Lung microvascular endothelial cell (primary cell): ENCODE results near the gene DENND1C. TPM values are rescaled to one million over a fixed set of nuclear protein-coding genes. Genes with fewer than 3 reads are reported as not detected.
"Not testable (repeated sequence)": the region's sequence is repeated elsewhere in the genome, so short reads cannot be mapped to it uniquely, and the experiment has no call there.

ENCODE experiments used
- DNase-seq, 2 donors: peaks; one replicate each; pipeline versions ENCODE4 v3.0.0 to v3.0.0-alpha.2; 2010; ENCODE audit warnings: low read depth in 2 of 2
- total RNA-seq: library from RNA; depleted of rRNA; stranded (reverse); fragments of >200 nt; gene quantifications from 2 replicates; pipeline ENCODE4 v1.2.1, GENCODE V29; 2014

DENND1C gene
- total RNA-seq, 1 donor from 2014 or later = not detected

DNA sequence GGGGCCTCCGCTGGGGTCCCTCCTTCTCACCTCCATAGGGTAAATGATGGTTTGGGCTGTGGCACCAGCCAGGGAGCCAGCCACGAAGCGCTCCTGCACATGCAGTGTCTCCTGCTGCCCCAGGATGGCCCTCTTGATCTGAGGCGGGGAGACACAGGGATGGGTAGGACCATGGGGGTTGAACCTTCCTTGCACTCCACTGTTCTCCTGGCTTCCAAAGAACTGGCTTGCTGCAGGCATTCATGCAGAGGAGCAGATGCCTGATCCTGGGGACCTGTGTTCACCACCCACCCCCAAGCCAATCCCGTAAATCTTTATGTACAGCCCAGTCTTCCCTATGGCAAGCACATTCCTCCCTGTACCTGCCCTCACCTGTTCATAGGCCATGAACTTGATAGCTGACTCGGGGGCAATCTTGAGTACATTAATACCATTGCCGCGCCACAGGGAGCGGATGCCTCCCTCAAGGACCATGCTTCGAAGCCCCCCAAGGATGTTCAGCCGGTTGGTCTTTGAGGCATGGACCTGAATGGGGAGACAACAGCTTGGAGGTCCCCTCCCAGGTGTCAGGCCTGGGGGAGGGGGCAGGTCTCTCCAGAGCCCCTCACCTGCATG is 27.5 kb downstream of the DENND1C start:
- DNase-seq = no peak

DNA sequence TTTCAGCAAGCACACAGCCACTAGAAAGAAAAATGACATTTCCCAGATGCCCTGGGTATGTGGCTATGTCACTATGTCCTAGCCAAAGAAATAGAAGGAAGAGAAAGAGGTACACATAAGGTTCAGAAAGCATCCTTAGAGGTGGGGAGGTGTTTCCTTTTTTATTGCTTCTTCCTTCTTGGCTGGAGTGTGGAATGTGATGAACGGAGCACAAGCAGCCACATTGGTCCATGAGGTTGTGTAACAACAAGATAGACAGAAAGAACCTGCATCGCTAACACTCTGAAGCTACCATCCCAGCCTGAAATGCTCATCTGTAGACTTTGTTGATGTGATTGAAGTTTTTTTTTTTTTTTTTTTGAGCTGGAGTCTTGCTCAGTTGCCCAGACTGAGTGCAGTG is 28.7 kb downstream of the DENND1C start:
- DNase-seq = no peak

DNA sequence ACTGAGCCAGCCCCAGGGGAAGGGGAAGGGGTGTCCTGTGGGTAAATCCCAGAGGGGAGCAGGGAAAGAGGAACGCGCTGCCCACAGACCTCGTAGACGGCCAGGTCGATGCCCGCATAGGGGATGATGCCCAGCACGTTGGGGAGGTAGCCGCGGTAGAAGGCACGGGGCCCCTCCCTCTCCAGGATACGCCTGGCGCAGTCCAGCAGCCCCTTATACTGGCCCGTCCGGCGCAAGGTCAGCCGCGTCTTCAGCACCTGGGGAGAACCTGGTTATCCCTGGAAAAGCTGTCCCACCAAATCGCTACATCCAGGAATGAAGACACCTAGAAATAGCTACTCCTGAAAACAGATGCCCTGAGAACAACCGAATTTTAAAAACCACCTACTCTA is 29.4 kb downstream of the DENND1C start:
- DNase-seq = no peak

DNA sequence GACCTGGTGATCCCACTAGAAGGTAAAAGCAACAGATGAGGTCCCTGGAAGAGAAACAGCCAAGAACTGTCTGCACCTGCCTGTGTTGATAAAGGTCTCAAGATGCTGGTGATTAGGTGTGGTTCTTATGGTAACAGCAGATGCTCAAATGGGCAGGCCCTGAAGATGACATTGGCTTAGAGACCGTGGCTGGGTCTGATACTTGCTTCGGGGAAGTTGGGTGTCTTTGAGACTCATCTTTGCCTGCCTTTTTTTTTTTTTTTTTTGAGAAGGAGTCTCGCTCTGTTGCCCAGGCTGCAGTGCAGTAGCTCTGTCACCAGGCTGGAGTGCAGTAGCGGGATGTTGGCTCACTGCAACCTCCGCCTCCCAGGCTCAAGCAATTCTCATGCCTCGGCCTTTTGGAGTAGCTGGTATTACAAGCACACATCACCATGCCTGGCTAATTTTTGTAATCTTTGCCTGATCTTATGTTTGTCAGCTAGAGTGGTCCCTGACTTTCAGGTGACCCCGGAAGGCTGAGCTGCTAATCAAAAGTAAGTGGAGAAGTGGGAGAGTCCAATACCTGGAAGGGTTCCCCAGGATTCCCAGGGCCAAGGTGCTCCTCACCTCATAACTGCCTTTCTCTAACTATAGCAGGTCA is 29.9 kb downstream of the DENND1C start:
- no peak for DNase-seq

DNA sequence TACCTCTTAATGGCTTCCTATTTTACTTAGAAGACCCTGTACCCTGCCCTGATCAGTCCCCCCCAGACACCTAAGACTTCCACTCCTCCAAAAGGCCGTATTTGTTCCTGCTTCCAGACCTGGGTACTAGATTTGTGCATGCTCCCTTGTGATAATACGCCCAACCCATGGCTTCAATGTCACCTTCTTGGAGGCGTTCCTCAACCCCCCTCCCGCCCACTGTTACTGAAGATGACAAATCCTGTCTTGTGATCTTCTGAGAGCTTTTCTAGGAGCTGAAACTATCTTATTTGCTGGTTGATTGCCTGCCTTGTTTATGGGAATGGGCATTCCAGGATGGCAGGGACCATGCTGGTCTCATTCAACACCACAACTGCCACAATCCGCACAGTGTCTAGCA is 31.4 kb downstream of the DENND1C start:
- DNase-seq = no peak

DNA sequence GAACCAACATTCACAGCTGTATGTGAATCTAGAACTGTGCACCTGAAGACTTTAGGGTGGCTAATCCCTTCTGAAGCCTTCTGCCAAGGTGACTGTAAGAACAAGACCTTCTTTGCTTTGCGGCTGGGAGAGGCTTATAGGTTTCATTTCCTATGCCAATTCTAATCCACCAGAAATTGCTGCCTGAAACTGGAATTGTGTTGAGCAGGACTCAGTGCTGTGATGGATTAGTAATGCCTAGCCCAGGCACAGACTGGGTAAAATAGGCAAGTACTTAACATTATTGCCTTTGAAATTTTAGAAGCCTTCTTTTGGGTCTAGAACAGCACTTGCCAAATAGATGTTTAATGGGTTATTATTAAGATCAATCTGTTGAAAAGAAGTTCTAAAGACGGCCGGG is 33.5 kb downstream of the DENND1C start:
- no peak for DNase-seq

DNA sequence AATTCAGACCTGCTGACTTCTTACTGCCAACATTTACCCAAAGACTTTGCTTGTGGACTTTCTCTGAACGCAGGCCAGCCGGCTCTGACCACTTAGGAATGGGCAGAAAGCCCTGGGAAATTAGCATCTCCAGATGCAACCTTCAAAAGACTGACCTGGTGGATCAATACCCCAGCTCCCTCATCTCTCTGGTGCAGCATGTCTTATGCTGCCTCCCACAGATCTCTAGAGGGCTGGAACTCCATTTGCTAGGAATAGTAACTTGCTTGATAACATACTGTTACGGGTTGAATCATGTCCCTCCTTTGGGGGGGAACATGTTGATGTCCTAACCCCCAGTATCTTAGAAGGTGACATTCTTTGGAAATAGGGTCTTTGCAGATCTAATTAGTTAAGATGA is 35.1 kb downstream of the DENND1C start:
- no peak for DNase-seq

DNA sequence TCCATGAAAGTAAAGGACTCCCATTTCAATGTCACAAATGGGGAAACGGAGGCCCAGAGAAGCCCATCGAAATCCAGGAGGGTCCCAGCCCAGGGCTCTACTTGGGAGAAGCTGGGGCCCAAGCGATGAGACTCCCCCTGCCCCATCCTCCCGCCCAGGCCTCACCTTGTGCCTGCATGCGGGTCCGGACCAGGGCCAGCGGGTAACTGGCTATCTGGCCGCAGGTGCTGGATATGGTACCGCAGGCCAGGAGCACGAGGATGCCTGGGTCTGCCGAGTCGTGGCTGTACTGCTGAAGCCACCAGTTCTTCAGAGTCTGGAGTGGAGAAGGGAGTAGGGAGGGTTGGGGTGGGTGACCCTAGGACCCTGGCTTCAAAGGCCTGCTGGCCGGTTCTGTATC is 37.6 kb downstream of the DENND1C start:
- no peak for DNase-seq

DNA sequence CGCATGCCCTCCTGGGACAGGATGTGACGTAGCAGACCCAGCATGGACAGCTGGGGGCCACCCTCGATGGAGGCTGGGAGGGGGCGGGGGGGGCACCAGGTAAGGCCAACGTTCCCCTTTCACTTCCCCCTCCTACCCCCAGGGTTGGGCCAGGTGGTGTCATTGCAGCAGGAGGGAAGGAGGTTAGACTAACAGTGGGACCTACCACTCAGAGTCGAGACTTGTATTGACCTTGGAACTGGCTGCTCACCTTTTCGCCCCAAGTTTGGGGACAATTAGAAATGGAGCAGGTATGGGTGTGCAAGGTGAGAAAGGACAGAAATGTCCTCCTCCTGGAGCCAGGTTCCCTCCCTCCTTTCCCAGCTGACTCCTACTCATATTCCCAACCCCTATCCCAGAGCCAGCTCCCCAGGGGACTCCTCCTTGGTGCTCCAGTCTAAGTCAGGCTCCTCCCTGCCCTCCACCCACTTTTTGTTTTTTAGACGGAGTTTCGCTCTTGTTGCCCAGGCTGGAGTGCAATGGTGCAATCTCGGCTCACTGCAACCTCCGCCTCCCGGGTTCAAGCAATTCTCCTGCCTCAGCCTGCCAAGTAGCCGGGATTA is 39.4 kb downstream of the DENND1C start:
- DNase-seq = no peak

DNA sequence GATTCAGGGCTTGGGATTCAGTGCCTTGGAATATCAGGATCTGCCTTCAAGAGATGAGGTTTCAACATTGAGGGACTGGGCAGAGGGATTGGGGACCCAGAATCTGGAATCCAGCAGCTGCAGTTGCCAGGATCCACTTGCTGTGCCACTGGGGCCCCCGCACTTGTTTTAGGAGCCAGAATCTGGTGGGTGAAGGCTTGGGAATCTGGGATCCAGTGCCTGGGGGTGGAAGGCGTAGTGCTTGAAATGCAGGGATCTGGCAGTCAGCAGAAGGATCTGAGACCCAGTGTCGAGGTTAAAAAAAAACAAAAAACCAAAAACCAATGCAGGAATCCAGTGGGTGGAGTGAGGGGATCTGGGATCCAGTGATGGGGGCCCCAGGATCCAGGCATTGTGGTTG is 40.7 kb downstream of the DENND1C start:
- DNase-seq = no peak

DNA sequence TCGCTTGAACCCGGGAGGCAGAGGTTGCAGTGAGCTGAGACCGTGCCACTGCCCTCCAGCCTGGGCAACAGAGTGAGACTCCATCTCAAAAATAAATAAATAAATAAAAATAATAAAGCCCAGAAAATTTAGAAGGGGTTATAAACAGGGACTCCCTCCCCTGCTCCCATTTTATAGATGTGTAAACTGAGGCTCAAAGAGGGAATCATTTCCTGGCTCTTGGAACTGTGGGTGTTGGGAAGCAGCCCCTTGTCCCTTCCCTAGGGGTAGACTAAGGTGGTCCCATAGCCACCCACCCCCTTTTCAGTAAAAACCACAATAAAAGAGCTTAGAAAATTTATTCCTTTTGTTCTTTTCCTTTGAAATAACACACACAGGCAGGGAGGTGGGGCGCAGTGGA is 41.8 kb downstream of the DENND1C start:
- no peak for DNase-seq

DNA sequence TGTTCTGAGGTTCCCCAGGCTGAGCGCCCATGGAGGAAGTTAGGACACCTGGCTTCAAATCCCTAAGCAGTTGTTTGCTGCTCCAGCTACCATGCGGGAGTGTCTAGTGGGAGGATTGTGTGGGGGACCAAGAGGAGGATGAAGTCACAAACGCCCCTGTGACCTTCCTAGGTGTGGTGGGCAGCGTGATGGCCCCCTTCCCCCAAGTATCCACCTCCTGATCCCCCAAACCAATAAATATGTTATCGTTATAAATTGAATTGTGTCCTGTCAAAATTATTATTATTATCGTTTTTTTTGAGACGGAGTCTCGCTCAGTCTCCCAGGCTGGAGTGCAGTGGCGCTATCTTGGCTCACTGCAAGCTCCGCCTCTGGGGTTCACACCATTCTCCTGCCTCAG is 47.9 kb downstream of the DENND1C start, which contains the start of gene SLC25A41:
Gene SLC25A41, minus strand, starts transcription at position 101 of the 400 bp plus-strand sequence. Its CDS starts 70 bp downstream, at position 31.
- DNase-seq = no peak

DNA sequence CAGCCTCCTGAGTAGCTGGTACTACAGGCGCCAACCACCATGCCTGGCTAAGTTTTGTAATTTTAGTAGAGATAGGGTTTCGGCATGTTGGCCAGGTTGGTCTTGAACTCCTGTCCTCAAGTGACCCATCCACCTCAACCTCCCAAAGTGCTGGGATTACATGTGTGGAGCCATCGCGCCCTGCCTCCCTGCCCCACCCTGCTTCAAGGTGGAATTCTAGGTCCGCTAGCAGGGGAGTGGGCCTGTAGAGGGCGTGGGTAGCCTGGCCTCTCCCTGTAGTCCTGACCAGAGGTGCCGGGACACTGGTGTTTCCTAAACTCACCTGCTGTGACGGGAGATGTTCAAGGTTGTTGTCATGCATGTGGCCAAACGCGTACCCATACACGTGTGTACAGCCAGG is 48.4 kb downstream of the DENND1C start:
- no peak for DNase-seq

DNA sequence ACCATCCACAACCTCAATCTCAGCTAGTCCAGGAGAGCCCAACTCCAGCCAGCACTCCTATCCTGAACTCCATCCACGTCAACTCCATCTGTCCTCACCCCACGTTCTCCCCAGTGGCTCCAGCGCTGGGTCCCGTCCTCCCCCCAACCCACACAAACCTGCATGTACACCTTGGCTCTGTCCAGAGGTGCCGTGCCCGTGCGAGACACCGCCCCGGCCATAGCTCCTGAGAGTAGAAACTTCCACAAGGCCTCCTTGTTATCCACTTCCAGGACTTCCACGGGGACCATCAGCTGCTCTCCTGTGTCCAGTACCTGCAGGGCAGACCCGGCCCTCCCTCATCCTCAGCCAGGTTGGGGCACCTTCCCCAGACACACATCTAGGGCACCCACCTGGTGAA is 49.7 kb downstream of the DENND1C start:
- DNase-seq = no peak

DNA sequence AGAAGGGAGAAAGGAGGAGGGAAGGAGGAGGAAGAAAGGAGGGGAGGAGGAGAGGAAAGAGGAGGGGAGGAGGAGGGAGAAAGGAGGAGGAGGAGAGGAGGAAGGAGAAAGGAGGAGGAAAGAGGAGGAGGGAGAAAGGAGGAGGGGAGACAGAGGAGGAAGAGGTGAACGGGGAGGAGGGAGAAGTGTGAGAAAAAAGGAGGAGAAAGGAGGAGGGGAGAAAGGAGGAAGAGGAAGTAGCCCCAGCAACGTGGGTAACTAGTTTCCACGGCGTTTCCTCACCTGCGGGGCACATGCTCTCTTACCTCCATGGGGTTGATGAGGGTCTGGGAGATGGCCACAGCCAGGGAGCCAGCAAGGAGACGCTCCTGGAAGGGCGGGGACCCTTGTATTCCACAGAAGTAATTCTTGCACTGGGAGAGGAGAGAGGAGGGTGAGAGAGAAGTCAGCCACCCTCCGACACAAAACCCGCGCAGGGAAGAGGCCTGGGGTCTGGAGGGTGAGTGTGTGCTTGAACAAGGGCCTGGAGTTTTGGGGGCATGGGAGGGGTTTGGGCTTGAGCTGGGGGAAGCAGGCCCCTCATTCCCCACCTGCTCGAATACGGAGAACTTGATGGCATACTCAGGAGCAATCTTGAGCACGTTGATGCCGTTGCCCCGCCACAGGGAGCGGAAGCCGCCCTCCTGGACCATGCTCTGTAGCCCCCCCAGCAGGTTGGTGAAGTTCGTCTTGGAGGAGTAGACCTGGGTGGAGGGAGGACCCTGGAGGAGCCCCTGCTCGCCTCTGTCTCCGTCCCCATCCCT is 52.0 kb downstream of the DENND1C start:
- DNase-seq = no peak

DNA sequence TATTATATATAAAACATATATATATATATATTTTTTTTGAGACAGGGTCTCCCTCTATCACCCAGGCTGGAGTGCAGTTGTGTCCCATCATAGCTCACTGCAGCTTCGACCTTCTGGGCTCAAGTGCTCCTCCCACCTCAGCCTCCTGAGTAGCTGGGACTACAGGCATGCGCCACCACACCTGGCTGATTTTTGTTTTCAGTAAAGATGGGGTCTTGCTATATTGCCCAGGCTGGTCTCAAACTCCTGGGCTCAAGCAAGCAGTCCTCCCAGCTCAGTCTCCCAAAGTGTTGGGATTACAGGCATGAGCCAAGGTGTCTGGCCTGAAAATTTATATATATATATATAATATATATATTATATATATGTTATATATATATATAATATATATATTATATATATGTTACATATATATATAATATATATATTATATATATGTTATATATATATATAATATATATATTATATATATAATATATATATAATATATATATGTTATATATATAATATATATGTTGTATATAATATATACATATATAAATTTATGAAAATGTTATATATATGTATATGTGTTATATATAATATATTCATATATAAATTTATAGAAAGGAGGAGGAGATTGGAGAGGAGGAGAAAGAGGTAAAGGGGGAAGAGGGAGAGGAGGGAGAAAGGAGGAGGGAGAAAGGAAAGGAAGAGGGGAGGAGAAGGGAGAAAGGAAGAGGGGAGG is 52.7 kb downstream of the DENND1C start:
- not testable (repeated sequence) for DNase-seq

DNA sequence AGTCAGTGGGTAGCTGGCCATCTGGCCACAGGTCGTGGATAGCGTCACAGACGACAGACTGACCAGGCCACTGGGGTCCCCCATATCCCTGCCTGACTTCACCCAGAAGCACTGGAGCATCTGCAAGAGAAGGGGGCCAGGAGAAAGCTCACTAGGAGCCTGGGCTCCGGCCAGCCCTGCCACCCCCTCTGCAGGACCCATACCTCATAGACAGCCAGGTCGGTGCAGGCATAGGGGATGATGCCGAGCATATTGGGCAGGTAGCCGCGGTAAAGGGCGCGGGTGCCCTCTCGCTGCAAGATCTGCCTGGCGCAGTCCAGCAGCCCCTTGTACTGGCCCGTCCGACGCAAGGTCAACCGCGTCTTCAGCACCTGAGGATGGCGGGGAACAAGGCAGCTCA is 54.5 kb downstream of the DENND1C start:
- DNase-seq = no peak

DNA sequence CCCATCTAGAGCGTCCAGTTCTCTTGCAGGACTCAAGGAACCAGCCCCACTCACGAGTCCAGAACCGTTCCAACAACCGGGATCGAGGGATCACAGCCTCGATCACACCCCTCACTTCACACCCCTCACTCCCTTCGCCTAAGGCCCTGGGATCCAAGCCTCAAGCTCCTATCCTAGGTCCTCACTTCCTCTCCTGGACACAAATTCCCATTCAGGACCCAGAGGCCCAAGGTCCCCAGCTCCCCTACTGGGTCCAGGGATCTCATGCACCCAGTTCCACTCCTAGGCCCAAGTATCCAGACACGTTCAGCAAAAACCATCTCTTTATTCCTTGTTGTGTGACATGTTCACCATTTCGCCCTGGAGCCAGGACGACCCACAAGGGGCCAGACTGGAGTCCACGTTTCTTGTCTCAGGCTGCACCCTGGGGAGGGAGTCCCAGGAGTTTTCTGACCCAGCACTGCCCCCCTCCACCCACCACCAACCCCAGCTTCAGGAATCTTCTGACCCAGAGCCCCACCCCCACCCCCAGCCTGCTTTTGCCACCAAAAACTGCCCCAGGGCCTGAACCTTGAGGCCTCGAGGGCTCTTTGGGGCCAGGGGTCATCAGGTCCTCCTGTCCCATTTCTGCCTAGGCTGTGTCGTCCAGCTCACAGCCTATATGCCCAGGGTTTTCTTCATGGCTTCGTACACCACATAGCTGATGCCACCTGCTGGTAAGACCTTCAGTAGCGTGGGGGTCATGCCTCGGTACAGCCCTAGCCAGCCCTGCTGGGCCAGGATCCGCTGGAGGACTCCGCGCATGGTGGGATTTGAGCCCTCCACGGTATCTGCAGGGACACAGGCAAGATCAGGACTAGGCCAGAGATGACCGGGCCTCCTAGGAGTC is 55.6 kb downstream of the DENND1C start:
- no peak for DNase-seq

DNA sequence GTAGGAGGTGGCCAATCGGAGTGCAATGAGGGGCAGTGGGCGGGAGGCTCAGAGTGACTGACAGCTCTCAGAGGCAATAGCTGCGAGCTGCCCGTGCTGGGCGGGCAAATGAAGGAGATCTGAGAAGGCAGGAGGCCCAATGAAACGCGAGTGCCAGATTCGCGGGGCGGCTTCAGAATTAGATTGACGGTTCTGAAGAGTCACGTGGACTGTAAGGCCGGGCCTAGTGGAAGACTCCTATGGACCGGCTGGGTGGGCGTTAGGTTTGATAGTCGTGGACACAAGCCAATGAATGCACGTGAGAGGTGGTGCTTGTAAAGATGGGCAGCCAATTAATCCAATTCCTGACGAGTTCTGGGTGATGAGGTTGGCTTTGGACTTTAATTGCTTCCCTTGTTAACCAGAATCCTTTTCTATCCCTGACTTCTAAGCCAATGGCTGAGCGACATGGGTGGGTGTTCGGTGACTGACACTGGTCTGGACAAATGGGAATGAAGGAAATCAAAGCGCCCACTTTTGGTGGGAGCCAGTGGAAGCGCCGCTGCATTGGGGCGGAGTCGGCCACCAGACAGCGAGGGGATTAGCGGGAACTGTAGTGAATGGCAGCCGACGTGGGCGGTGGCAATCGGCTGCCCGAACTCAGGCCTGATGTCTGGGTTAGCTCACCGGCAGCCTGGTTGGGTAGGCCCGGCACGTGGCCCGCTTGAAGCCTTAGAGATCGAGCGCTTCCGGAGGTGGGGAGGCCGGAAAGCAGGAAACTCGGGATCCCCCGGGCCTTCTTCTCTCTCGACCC is 56.5 kb downstream of the DENND1C start:
- peak; percentile 100 for DNase-seq
